ENCODE measurements around the gene MTREX. TPM values are rescaled to one million over a fixed set of nuclear protein-coding genes. Genes with fewer than 3 reads are reported as not detected.

MTREX gene
- total and polyA plus RNA-seq, 2 experiments from 2014 or later, result 19.0 to 66.0 TPM

DNA sequence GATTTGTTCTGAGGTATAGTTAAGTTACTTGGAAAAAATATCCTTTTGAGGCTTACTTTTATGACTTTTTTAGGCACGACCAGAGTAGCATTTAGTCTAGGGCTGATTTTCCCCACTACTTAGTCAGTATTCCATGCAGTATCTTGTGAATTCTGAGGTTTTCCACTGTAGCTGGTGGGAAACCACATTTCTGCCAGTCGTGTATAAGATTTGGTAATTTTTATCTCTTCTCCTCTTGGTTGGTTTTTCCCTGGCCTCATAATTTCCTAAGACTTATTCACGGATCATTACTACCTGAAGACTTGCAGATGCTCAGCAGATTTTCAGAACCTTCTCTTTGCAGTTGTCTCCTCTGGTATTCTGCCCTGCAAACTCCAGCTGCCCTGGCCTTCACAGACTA, 23.5 kb downstream of the MTREX start:
- Histone ChIP-seq H3K36me3 (replicated peaks; ENCODE audit: insufficient read depth, low read depth) (no peaks in the 10 kb centered on the region), H3K4me3 (no peak overlapping the region), H4K20me1 (ENCODE audit: insufficient read depth, poor library complexity, severe bottlenecking) (no peaks in the 10 kb centered on the region), H3K9me2 (replicated peaks; ENCODE audit: insufficient read depth) (no peaks in the 10 kb centered on the region), H3K4me2 (no peak overlapping the region), H3K9me3 (ENCODE audit: low read depth) (no peaks in the 10 kb centered on the region), H3K4me1 (ENCODE audit: insufficient read depth) (no peaks in the 10 kb centered on the region), H2AFZ (no peak overlapping the region), H3K27me3 (no peaks in the 10 kb centered on the region), H3K27ac (no peak overlapping the region), H3K79me2 (peaks cover 34% of the 10 kb centered on the region)
- TF ChIP-seq CTCF (IDR thresholded peaks at IDR 0.05; ENCODE audit: poor library complexity) (no peak), EZH2 (IDR thresholded peaks at IDR 0.05; ENCODE audit: borderline replicate concordance) (no peak), EZH2phosphoT487 (IDR thresholded peaks at IDR 0.05; ENCODE audit: low read depth, severe bottlenecking, unreplicated experiment) (no peak)
- WGBS (ENCODE audit: low lambda C conversion rate, missing lambda C conversion rate), result 92% methylated on average over 3 of the region's 3 CpGs
- no peak for DNase-seq (ENCODE audit: low spot score)

GRCh38 chr5:55333017-55333416, 25.2 kb downstream of the MTREX start:
- TF ChIP-seq EZH2 (IDR thresholded peaks at IDR 0.05; ENCODE audit: borderline replicate concordance) (no peak), EZH2phosphoT487 (IDR thresholded peaks at IDR 0.05; ENCODE audit: low read depth, severe bottlenecking, unreplicated experiment) (no peak), CTCF (IDR thresholded peaks at IDR 0.05; ENCODE audit: poor library complexity) (no peak)
- H3K27ac ChIP-seq, result no peak overlapping the region
- H3K9me3 ChIP-seq (ENCODE audit: low read depth), result no peaks in the 10 kb centered on the region
- whole genome bisulfite sequencing (ENCODE audit: low lambda C conversion rate, missing lambda C conversion rate), result 89% methylated on average over 1 of the region's 1 CpG
- H3K4me1 ChIP-seq (ENCODE audit: insufficient read depth), result no peaks in the 10 kb centered on the region
- H3K79me2 ChIP-seq, result peaks cover 43% of the 10 kb centered on the region
- no peak overlapping the region for H3K4me2 ChIP-seq
- H3K36me3 ChIP-seq (replicated peaks; ENCODE audit: insufficient read depth, low read depth), result no peaks in the 10 kb centered on the region
- H3K4me3 ChIP-seq, result no peak overlapping the region
- no peaks in the 10 kb centered on the region for H3K27me3 ChIP-seq
- H4K20me1 ChIP-seq (ENCODE audit: insufficient read depth, poor library complexity, severe bottlenecking), result no peaks in the 10 kb centered on the region
- H2AFZ ChIP-seq, result no peak overlapping the region
- no peak for DNase-seq (ENCODE audit: low spot score)
- no peaks in the 10 kb centered on the region for H3K9me2 ChIP-seq (replicated peaks; ENCODE audit: insufficient read depth)

DNA sequence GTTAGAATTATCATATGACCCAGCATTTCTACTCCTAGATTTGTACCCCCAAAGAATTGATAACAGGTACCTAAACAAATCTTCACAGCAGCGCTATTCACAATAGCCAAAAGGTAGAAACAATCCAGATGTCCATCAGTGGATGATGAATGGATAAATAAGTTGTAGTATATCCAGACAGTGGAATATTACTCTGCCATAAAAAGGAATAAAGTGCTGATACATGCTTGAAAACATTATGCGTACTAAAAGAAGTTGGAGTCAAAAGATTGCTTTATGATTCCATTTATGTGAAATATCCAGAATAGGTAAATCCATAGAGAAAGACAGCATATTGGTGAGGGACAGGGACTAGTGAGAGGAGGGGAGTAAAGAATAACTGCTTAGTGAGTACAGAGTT, 26.0 kb downstream of the MTREX start:
- Histone ChIP-seq H3K79me2 (peaks cover 50% of the 10 kb centered on the region), H3K36me3 (replicated peaks; ENCODE audit: insufficient read depth, low read depth) (no peaks in the 10 kb centered on the region), H3K27ac (no peak overlapping the region), H3K9me2 (replicated peaks; ENCODE audit: insufficient read depth) (no peaks in the 10 kb centered on the region), H3K27me3 (no peaks in the 10 kb centered on the region), H3K4me3 (no peak overlapping the region), H3K4me2 (no peak overlapping the region), H3K4me1 (ENCODE audit: insufficient read depth) (no peaks in the 10 kb centered on the region), H2AFZ (no peak overlapping the region), H3K9me3 (ENCODE audit: low read depth) (no peaks in the 10 kb centered on the region), H4K20me1 (ENCODE audit: insufficient read depth, poor library complexity, severe bottlenecking) (no peaks in the 10 kb centered on the region)
- TF ChIP-seq EZH2phosphoT487 (IDR thresholded peaks at IDR 0.05; ENCODE audit: low read depth, severe bottlenecking, unreplicated experiment) (no peak), CTCF (IDR thresholded peaks at IDR 0.05; ENCODE audit: poor library complexity) (no peak), EZH2 (IDR thresholded peaks at IDR 0.05; ENCODE audit: borderline replicate concordance) (no peak)
- WGBS (ENCODE audit: low lambda C conversion rate, missing lambda C conversion rate), result 98% methylated on average over 2 of the region's 2 CpGs
- DNase-seq (ENCODE audit: low spot score), result no peak

- TF ChIP-seq EZH2phosphoT487 (IDR thresholded peaks at IDR 0.05; ENCODE audit: low read depth, severe bottlenecking, unreplicated experiment), result no peak
- TF ChIP-seq EZH2 (IDR thresholded peaks at IDR 0.05; ENCODE audit: borderline replicate concordance), result no peak
- TF ChIP-seq CTCF (IDR thresholded peaks at IDR 0.05; ENCODE audit: poor library complexity), result no peak
- Histone ChIP-seq H3K79me2 (peaks cover 38% of the 10 kb centered on the region), H3K27me3 (no peaks in the 10 kb centered on the region), H3K4me3 (no peak overlapping the region), H3K27ac (no peak overlapping the region), H4K20me1 (ENCODE audit: insufficient read depth, poor library complexity, severe bottlenecking) (no peaks in the 10 kb centered on the region), H3K36me3 (replicated peaks; ENCODE audit: insufficient read depth, low read depth) (no peaks in the 10 kb centered on the region), H3K4me2 (no peak overlapping the region), H2AFZ (no peak overlapping the region), H3K9me2 (replicated peaks; ENCODE audit: insufficient read depth) (no peaks in the 10 kb centered on the region), H3K9me3 (ENCODE audit: low read depth) (no peaks in the 10 kb centered on the region), H3K4me1 (ENCODE audit: insufficient read depth) (no peaks in the 10 kb centered on the region)
- no peak for DNase-seq (ENCODE audit: low spot score)
- WGBS (ENCODE audit: low lambda C conversion rate, missing lambda C conversion rate), result 100% methylated on average over 2 of the region's 2 CpGs
Measured at GRCh38 chr5:55338092-55338613, 30.4 kb downstream of the MTREX start.

Measured in hepatocyte (in vitro differentiated cells).